Posterior cingulate gyrus (tissue), 11 donors: ENCODE results near the gene GABRR3.
A peak's percentile ranks its signal among the peaks of the same experiment; 100 is the strongest.

Source experiments
- DNase-seq, 10 donors: peaks; one replicate each; pipeline versions ENCODE4 v3.0.0 to v3.0.0-alpha.2; 2020 to 2021; ENCODE audit warnings: mixed read lengths in 3 of 10
- intact Hi-C: fragments of 100-400 bp; cut with DNase I; formaldehyde crosslinking; loops from one replicate; pipeline ENCODE4 v1.15.1; 2023

The GABRR3 gene

DNA sequence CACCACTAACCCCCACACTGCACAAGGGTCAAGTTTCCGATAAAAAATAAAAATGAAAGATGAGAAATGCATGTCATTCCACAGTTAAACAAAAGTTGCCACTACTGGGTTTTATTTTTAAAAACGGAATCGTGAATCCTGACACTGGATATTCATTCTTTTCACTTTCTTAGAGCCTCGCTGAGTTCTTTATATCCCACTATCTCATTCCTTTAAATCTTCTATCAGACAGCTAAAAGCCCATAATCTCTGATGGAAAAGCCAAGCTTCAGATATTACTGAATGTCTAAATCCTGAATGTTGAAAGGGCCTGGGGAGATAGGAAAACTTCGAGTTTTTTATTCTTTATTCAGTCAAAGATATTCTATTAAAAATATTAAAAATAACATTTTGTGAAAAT lies 74.6 kb downstream of the GABRR3 start:
- DNase-seq: no peak
- intact Hi-C loops: no loop called here

GRCh38 chr3:97959872-97960271 lies 75.2 kb downstream of the GABRR3 start:
- intact Hi-C loops: no loop called here

GRCh38 chr3:97958796-97959195 lies 76.3 kb downstream of the GABRR3 start:
- DNase-seq: no peak
- intact Hi-C loops: no loop called here

More at GRCh38 chr3:97959872-97960271, 75.2 kb downstream of the GABRR3 start:
- DNase-seq: no peak

DNA sequence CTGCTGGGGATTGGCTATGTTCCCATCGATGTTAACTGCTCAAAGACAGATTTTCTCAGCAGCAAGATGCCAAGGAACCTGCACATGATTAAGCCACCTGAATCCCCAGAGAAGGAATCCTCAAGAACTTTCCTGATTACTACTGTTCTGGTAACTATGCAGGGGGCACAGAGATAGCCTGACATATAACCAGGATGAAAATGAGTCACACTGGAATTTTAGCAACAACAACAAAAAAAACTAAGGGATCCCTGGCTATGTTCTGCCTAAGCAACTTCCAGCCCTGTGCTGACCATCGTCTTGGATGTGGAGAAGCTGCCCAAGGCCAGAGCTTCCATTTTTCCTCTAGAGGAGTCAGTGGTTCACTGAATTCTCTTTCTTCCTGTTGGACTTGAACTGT lies 76.7 kb downstream of the GABRR3 start:
- intact Hi-C loops: no loop called here
- no peak for DNase-seq

- intact Hi-C loops: no loop called here
- DNase-seq: no peak
Measured at GRCh38 chr3:97957617-97958311, 77.4 kb downstream of the GABRR3 start.

DNA sequence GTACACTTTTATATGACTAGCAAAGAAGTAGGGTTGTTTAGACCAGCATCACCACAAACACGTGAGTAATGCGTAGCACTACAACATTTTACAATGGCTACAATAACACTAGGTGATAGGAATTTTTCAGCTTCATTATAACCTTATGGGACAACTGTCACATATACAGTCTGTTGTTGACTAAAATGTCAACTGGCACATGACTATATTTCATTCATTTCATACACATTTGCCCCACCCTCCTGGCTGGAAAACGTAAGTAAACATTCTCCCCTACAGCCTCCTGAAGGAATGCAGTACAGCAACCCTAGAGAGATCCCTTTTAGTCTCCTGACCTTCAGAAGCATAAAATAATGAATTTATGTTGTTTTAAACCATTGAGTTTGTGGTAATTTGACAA lies 79.1 kb downstream of the GABRR3 start:
- intact Hi-C loops: no loop called here
- no peak for DNase-seq

GRCh38 chr3:97954228-97954827 lies 80.8 kb downstream of the GABRR3 start:
- intact Hi-C loops: no loop called here

GRCh38 chr3:97952872-97953271 lies 82.2 kb downstream of the GABRR3 start:
- intact Hi-C loops: no loop called here
- DNase-seq: no peak

More at GRCh38 chr3:97954228-97954827, 80.8 kb downstream of the GABRR3 start:
- peak in 1 of 10 donors; percentile 58 for DNase-seq

- no peak for DNase-seq
- intact Hi-C loops: no loop called here
Measured at GRCh38 chr3:97952280-97952679, 82.8 kb downstream of the GABRR3 start.

GRCh38 chr3:97950360-97950759 lies 84.8 kb downstream of the GABRR3 start:
- intact Hi-C loops: no loop called here
- DNase-seq: no peak

DNA sequence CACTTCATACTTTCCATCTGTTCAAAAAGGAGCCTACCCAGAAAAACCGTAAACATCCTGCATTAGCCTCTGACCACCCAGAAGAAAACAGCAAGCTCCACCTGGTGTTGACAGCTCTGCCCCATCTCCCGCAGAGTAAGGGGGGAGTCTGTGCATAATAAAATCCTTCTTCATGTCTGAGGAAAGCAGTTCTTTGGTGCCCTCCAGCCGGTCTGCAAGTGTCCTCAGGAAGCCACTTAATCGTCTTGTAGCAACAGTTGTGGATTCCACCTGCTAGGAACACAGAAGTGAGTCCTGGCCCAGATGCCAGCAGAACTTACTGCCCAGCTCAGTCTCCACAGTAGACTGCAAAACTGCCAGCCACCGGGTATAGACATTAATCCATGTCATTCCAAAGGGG lies 85.4 kb downstream of the GABRR3 start:
- intact Hi-C loops: no loop called here
- no peak for DNase-seq

DNA sequence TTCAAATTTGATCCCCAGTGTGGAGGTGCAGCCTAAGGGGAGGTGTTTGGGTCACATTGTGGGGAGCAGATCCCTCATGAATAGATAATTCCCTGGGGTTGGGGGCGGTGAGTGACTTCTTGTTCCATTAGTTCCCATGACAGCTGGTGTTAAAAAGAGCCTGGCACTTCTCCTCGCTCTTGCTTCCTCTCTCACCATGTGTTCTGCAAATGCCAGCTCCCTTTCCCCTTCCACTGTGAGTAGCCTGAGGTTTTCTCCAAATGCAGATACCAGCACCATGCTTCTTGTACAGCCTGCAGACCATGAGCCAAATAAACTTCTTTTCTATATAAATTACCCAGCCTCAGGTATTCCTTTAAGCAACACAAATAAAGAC lies 86.0 kb downstream of the GABRR3 start:
- DNase-seq: no peak
- intact Hi-C loops: no loop called here

GRCh38 chr3:97948351-97949109 lies 86.6 kb downstream of the GABRR3 start:
- intact Hi-C loops: no loop called here
- DNase-seq: no peak

- intact Hi-C loops: no loop called here
- no peak for DNase-seq
Measured at GRCh38 chr3:97942801-97943546, 92.1 kb downstream of the GABRR3 start.

DNA sequence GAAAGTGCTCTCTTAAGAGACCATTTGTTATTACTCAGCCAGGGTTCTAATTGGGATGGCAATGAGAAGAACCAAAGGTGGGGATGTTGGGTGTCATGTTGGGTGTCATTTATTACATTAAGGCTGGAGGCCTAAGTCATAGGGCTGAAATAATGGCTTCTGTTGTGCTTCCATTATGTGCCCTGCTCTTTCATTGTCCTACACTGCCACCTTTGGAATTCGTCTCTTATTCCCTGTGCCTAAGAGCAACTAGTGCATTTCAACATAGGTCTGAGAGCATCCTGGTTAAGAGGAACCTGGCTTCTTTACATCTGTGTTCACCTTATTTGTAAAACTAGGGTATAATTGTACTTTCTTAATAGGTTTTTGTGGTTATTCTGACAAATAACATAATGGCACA lies 95.1 kb downstream of the GABRR3 start:
- DNase-seq: no peak
- intact Hi-C loops: loop anchor here (1.0 kb wide), 1 partner anchor 83 kb away; no protein-coding TSS in a partner anchor

- intact Hi-C loops: no loop called here
- DNase-seq: no peak
Measured at GRCh38 chr3:97939401-97939800, 95.7 kb downstream of the GABRR3 start.

DNA sequence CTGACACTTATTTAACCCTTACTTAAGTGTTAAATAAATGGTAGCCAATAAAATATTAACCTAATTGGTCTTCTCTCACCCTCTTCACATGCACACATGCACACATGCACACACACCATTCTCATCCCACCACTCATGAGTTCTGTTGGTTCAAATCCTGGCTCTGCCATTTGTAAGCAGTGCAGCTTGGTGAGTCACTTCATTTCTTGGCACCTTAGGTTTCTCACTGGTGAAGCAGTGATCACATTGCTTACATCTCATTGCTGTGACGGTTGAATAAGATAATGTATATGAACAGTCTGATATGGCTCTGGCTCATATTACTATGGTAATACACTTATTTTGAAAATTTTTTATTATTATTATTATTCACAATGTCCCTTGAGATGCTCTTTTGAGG lies 96.7 kb downstream of the GABRR3 start:
- intact Hi-C loops: no loop called here

DNA sequence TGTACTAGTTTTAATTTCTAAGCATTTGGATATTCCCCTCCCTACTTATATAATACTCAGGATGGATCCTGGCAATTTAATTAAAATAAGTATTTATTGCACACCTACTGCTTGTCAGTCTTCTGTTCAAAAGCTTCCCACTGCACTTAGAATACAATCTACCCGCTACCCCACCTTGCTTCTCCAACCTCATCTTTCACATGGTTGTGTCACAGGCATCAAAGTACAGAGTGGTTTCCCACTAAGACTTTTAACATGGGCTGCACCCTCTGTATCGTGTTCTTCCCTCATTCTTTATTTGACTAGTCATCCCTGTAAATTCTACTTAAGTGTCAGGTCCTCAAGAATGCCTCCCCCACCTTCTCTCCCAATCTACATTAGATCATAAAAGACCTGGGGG lies 97.9 kb downstream of the GABRR3 start:
- intact Hi-C loops: no loop called here
- no peak for DNase-seq

More for the DNA sequence above, 96.7 kb downstream of the GABRR3 start:
- DNase-seq: no peak

DNA sequence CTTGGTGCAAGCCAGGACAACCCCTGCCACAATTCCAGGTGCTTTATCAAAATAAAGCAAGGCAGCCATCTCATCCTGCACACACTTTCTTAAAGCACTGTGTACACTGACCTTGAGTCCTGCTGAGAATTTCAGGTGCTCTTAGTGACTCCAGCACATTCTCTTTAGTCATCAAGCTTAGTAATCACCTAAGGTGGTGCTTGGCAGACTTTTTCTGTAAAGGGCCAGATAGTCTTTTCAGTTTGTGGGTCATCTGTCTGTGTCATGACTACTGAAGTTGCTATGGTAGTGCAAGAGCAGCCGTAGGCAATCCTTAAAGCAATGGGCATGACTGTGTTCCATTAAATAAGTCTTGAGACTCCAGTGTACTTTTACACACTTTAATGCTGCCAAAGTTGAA lies 99.3 kb downstream of the GABRR3 start:
- intact Hi-C loops: no loop called here
- no peak for DNase-seq
